Stimulated activated CD8-positive, alpha-beta memory T cell treated with anti-CD3 and anti-CD28 coated beads, Interleukin-4, amount 100 ng/mL, for 1 hour (primary cell): Measurements from ENCODE around the gene RBM33.

Experiments used
- DNase-seq, 2 donors: peaks; one replicate each; pipeline ENCODE4 v3.0.0-alpha.2; 2020; ENCODE audit warnings: low read depth in 2 of 2, low spot score in 1 of 2

Gene RBM33

DNA sequence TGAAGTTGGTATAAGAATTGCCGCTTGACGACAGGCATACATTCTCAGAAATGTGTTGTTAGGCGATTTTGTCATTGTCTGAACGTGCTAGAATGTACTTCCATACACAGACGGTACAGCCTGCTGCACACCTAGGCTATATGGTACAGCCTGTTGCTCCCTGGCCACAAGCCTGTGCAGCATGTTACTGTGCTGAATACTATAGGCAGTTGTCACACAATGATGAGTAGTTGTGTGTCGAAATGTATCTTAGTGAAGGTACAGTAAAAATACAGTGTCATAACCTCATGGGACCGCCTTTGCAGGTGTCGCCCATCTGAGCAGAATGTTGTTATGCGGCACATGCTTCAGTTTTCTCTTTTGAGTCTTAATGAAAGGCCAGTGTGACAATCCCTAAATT, 101.3 kb downstream of the RBM33 start:
- no peak for DNase-seq

GRCh38 chr7:155746188-155746587, 101.7 kb downstream of the RBM33 start:
- DNase-seq = no peak

GRCh38 chr7:155747209-155747608, 102.7 kb downstream of the RBM33 start:
- DNase-seq = no peak

DNA sequence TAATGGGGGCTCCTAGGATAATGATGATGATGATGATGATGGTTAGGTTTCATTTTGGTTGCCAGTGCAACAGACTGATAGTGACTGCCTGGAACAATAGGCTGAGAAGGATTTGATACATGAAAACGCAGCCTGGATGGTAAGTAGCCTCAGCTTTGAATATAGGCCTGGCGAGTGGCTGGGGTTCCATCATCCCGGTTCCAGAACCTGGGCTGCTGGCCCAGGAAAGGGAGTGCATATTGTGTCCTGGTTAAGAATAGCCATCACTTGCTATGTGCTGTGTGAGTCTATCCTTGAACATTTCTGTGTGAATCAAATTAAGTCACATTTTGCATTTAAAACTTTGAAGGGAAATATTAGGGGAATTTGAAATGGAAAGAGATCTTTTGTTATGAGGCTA, 105.1 kb downstream of the RBM33 start:
- no peak for DNase-seq

DNA sequence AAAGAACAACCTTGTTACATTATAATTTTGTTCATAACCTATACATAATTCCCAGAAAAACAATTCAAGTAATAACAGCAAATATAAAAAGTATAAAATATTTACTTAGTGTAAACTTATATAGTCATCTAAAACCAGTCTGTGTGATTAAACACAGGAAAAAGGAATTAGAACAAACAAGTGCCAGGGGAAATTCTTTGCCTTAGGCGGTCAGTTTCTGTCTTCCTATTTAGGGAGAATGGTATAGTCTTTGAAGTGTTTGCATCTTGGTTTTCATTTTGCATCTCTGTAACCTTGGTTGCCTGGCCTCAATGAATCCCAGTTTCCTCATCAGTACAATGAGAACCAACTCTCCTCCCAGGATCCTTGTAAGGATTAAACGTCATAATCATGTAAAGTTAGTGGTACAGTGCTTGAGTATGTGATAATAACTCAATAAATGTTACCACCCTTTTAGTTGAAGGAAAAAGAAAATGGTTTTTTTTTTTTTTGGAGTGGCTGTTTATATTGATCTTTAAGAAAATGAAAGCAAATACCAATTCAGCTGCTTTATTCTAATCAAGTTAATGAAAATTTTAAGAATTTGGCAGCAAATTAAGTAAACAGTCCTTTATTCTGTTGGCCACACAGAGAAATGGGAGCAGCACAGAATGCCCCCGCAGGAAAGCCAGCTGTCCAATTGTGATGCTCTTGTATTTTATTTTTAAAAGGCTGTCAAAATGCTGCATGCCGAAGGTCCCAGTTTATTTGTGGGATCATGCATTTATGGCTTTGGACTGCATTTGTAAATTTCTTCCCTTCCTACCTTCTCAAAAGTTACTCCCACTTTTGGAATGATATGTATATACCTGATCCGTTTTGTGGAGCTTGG, 106.0 kb downstream of the RBM33 start:
- DNase-seq = no peak

- no peak for DNase-seq
These were observed 106.9 kb downstream of the RBM33 start for GRCh38 chr7:155751409-155751808.

DNA sequence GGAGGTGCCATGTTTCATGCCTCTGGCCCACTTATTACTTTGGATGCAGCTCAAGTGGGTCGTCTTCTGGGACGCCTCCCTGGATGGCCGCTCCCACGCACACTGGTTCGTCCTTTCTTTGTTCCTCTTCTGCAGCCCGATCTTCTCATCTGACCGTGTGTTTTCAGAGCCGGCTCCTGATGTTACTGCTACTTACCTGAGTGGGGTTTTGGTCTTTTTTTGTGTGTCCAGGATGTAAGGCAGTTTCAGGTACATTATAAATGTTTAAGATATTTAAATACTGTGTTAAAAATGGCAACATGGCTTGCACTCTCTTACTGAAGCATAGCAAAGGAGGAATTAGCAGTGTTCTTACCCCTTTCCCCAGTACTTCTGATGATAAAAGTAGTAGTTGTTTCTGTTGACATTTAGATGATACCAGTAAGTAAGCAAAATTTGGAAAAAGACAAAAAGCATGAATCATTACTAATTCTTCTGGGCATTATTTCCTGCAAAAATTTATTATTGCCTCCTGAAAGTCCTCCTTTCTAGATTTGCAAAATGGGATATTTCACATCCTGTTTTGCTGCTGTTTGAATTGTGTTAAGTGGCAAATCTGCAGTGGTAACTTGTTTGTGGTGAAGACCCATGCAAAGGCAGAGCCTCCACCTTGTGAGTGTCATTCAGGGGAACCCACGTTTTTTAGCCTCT, 108.4 kb downstream of the RBM33 start:
- DNase-seq = no peak

DNA sequence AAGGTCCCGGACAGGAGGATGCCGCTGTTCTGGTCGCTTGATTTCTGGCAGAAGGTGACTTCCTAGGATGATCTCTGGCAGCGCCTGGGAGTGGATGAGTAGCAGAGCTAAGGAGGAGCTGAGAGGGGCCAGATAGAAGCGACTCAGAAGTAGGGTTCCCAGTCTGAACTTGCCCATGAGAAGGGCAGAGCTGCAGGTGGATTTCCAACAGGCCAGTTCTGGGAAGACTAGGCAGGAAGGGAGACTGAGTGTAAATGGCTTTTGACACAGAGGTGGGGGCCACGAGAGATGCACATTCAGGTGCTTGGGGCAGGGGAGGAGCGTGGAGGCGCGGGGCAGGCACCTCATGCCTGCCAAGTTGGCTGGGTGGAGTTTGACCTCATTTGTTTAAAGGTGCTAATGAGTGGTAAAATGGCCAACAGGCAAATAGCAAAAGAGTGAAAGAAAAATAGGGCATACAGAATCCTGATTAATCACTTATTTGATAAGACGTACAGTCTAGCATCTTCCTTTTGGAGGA, 109.0 kb downstream of the RBM33 start:
- no peak for DNase-seq

- DNase-seq = no peak
These were observed 109.7 kb downstream of the RBM33 start for GRCh38 chr7:155754165-155754564.

GRCh38 chr7:155755026-155755425, 110.6 kb downstream of the RBM33 start:
- no peak for DNase-seq

DNA sequence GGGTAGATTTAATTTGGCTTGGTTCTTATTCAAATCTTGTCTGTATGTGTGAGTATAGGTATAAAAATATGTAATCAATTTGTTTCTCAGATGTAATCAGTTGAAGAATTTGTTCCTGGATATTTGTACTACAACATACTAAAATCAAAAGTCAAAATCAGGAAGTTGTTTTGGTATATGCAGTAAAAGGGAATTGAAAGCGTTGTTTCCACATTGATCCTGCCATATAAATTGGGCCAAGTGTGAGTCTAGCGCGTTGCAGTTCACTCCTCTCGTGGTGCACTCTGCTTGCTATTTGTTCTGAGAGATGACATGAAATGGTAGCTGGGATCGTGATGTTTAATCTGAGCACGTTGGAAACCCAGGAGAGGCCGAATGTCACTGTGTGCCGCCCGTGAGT, 111.9 kb downstream of the RBM33 start:
- no peak for DNase-seq

DNA sequence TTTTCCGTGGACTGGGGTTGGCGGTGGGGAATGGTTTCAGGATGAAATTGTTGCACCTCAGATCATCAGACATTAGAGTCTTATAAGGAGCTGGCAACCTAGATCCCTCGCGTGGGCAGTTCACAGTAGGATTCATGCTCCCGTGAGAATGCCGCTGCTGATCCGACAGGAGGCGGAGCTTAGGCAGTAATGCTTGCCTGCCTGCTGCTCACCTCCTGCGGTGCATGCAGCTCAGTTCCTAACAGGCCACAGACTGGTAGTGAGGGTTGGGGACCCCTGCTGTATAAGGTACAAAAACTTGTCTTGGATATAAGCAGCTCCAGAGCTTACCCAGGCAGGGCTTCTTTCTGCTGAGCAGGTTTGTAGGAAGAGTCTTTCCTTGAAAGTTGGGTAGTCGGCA, 113.9 kb downstream of the RBM33 start:
- DNase-seq = no peak

- DNase-seq = no peak
These were observed 115.4 kb downstream of the RBM33 start for GRCh38 chr7:155759740-155760430.

DNA sequence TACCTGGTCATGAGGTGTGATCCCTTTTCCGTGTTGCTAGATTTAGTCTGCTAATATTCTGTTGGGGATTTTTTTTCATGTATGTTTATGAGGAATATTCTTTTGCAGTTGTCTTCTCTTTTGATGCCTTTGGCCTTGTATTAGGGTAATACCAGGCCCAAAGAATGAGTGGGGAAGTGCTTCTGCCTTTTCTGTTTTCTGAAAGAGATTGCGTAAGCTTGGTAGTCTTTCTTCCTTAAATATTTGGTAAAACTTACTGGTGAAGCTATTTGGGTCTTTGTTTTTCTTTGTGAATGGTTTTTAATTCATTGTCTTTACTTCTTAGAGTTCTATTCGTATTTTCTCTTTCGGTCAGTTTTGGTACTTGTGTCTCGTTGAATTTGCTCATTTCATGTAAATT, 116.7 kb downstream of the RBM33 start:
- DNase-seq = no peak

- no peak for DNase-seq
These were observed 117.6 kb downstream of the RBM33 start for GRCh38 chr7:155762036-155762435.

DNA sequence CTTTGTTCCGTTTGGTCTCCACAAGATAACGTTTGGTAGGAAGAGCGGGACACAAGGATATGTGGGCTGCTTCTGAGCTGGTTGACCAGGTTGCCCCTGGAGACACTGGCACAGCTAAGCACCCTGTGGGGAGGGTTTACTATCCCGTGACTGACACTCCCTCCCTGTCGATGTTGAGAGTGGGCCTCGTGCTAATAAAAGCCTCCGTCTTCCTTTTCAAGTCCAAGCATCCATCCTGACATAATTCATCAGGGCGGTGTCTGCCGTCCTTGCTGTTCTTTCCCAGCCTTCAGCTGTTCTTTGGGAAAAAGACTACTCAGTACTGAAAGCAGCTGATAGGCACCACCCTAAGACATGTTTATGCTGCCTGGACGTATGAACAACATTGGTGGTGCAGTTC, 118.2 kb downstream of the RBM33 start:
- no peak for DNase-seq

GRCh38 chr7:155763122-155763521, 118.7 kb downstream of the RBM33 start:
- DNase-seq = no peak

GRCh38 chr7:155763691-155764437, 119.4 kb downstream of the RBM33 start:
- DNase-seq = peak; percentile 15 to 21

GRCh38 chr7:155764438-155764793, 120.0 kb downstream of the RBM33 start:
- DNase-seq = no peak

DNA sequence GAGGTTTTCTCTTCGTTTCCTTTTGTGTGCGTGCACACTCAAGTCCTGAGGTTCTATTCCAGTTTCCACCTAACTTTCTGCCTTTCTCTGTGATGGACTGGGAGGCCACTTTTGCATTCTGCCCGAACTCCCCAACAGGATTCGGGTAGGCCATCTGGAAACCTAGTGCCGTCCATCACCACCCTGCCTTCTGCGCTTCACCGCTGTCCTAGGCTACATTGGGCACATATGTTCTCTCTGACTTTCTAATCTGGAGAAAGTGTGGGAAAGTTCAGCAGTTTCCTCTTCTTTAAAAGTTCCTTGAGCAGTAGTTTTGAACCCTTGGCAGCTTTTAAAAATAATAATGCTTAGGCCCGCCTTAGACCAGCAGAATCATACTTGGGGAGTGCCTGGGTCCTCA, 121.0 kb downstream of the RBM33 start:
- DNase-seq = no peak

GRCh38 chr7:155766386-155766785, 121.9 kb downstream of the RBM33 start:
- DNase-seq = no peak
